Smooth muscle cell of the pulmonary artery (primary cell): Measurements from ENCODE around the gene COPS6. TPM values are rescaled to one million over a fixed set of nuclear protein-coding genes. Genes with fewer than 3 reads are reported as not detected.

Experiments
- total RNA-seq: library from RNA; depleted of rRNA; stranded (reverse); fragments of >200 nt; gene quantifications from 2 replicates; pipeline ENCODE4 v1.2.3, GENCODE V29; 2014

COPS6 gene
- total RNA-seq, result 61.5 and 69.7 TPM in 2 replicates

DNA sequence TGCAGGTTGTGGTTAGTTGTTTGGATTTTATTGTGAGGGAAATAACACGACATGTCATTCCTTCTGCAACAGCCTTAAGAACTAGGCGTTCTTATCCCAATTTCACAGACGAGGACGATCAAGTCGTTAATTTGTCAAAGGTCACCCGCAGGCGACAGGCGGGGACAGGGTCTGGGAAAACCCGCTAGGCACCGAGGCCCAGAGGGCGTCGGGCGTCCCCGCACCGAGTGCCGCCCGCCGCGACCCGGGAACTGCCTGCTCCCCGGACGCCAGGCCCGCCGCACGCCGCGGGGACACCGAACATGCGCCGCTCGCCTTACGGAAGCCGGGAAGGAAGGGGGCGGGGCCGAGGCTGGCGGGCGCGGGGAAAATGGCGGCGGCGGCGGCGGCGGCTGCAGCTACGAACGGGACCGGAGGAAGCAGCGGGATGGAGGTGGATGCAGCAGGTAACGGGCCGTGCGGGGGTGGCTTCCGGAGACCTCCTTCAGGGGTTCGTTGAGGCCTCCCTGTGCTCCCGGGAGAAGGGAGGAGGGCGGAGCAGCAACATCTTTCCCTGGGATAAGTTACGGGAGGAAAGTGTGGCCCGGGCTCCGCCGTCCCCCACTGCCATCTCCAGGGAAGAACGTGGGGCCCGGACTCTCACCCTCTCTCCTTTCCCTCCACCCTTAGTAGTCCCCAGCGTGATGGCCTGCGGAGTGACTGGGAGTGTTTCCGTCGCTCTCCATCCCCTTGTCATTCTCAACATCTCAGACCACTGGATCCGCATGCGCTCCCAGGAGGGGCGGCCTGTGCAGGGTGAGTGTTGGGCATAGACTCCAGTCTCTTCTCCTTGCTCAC, at the start of gene COPS6:
COPS6 (plus strand) TSS at position 349 of the 837 bp plus-strand sequence; CDS start at position 371, 22 bp downstream.

DNA sequence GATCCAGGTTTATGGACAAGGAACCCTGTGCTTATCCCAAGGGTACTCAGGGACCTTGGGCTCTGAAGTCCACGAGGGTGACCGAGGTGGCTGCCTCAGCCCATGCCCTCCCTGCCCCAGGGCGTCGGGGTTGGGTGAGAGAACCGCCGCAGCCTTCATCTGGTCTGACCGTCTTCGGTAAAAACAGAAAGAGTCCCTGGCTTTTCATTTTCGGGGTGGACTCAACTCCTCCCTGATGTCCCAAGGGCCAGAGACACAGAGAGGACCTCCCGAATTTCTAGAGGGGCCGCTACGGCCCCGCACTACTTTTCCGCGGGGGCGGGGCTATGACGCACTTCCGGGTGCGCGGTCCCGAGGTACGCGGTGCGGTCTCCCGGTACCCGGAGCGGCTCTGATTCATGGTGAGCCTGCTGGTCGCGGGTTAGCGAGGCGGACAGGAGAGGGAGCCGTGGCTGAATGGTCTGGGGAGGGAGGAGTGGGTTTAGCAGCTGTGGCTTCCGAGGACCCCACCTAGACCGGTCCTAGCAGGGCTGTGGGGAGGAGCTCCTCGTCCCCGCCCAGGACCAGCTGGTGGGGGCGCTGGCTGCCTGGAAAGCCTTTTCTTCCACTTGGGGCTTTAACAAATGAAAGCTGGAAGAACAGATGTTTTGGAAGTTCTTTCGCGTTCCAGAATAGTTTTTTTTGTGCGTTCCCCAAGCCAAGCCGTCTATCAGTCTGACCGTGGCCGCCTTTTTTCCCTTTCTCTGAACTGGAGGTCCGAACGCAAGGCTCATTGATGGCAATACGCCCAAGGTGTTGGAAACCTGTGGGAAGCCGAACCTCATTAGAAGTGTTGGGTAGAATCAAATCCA, 39.1 kb upstream of the COPS6 start, which contains the start of gene ZSCAN21:
ZSCAN21 (plus strand) TSS at position 334 of the 851 bp plus-strand sequence. CDS start 7,233 bp downstream, outside the sequence.

DNA sequence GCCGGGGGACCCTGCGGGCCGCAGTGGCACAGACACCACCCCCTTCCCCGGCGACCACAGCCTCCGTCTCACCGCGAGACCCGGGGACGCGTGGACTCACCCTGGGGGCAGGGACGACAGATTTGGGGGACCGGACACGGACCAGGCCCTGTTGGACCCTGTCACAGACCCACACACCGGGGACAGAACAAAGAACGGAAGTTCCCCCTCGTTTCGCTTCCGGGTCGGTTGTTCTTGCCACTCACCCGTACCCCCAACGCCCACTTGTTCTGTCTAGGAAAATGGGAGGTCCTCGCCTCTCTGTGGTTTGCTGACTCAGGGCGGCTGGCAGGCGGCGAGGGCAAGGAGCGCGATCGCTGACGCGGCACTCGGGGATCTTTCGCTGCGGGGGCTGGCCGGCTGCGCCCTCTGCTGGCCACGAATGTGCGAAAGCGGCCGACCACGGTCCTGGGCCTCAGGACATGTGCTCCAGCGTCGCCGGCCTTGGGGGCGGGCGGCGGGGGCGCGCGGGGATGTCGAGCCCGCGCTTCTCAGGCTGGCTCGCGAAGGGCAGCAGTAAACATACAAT, 7.2 kb upstream of the COPS6 start, which contains the start of gene ZNF3:
ZNF3 (minus strand) TSS at position 189 of the 568 bp plus-strand sequence. CDS start 4,366 bp downstream, outside the sequence.

GRCh38 chr7:100101016-100101862, 12.5 kb downstream of the COPS6 start, which contains the start of the genes AP4M1 and MCM7:
Gene AP4M1 (plus strand): TSS chr7:100101643. CDS start chr7:100101715, 72 bp downstream.
Gene MCM7 (minus strand): TSS chr7:100101397. CDS start chr7:100101294, 103 bp downstream.

GRCh38 chr7:100119072-100119969, 30.6 kb downstream of the COPS6 start, which contains the start of the genes CNPY4 and TAF6:
Gene CNPY4 (plus strand): TSS chr7:100119634. CDS start chr7:100119745, 111 bp downstream.
Gene TAF6 (minus strand): TSS chr7:100119358. CDS start chr7:100114209, 5,149 bp downstream.

GRCh38 chr7:100126931-100127865, 38.4 kb downstream of the COPS6 start, which contains the start of gene MBLAC1:
Gene MBLAC1 (plus strand): TSS chr7:100126967. CDS start chr7:100127396, 429 bp downstream.

Other genes starting within 250 kb of the COPS6 start
- 0.23 and 0.26 TPM in 2 replicates for gene OR2AE1, start 211.9 kb upstream of the COPS6 start, total RNA-seq
- gene TRIM4, start 169.4 kb upstream of the COPS6 start, total RNA-seq, result 24.9 and 25.7 TPM in 2 replicates
- gene GJC3, start 159.3 kb upstream of the COPS6 start, total RNA-seq, result not detected in 2 replicates
- gene AZGP1, start 112.9 kb upstream of the COPS6 start, total RNA-seq, result not detected in 2 replicates
- gene ZKSCAN1, start 73.4 kb upstream of the COPS6 start, total RNA-seq, result 45.3 and 50.1 TPM in 2 replicates
- gene ZSCAN21, start 39.2 kb upstream of the COPS6 start, total RNA-seq, result 7.6 and 10.4 TPM in 2 replicates
- gene ZNF3, start 7.2 kb upstream of the COPS6 start, total RNA-seq, result 19.9 and 23.4 TPM in 2 replicates
- 30.6 and 31.6 TPM in 2 replicates for gene MCM7, start 12.4 kb downstream of the COPS6 start, total RNA-seq
- gene AP4M1, start 12.7 kb downstream of the COPS6 start, total RNA-seq, result 16.0 and 21.3 TPM in 2 replicates
- 63.1 and 64.4 TPM in 2 replicates for gene TAF6, start 30.4 kb downstream of the COPS6 start, total RNA-seq
- gene CNPY4, start 30.7 kb downstream of the COPS6 start, total RNA-seq, result 29.6 and 41.7 TPM in 2 replicates
- 2.3 and 2.7 TPM in 2 replicates for gene MBLAC1, start 38.0 kb downstream of the COPS6 start, total RNA-seq
- gene LAMTOR4, start 59.9 kb downstream of the COPS6 start, total RNA-seq, result 52.0 and 57.4 TPM in 2 replicates
- 4.8 and 10.7 TPM in 2 replicates for gene TRAPPC14, start 69.8 kb downstream of the COPS6 start, total RNA-seq
- gene GAL3ST4, start 79.6 kb downstream of the COPS6 start, total RNA-seq, result 4.8 and 5.5 TPM in 2 replicates
- 1.0 and 1.6 TPM in 2 replicates for gene GPC2, start 88.4 kb downstream of the COPS6 start, total RNA-seq
- gene STAG3, start 88.9 kb downstream of the COPS6 start, total RNA-seq, result 0.99 and 2.2 TPM in 2 replicates
- not detected in 2 replicates for gene PVRIG, start 131.0 kb downstream of the COPS6 start, total RNA-seq
- gene SPDYE3, start 218.7 kb downstream of the COPS6 start, total RNA-seq, result not detected in 2 replicates